Endometrium (tissue), 2 donors: Measurements from ENCODE around the gene FAM53A.
"Not testable (repeated sequence)": the region's sequence is repeated elsewhere in the genome, so short reads cannot be mapped to it uniquely, and the experiment has no call there.

ENCODE experiments used
- FAIRE-seq: peaks from 2 replicates; lab custom pipeline; 2012; peaks lifted over from hg19 to GRCh38; lab: Jason Lieb, UNC
- donor health status: control.
- donor health status: control.

FAM53A gene

GRCh38 chr4:1622956-1623355, 61.2 kb downstream of the FAM53A start:
- FAIRE-seq: no peak

GRCh38 chr4:1622238-1622637, 61.9 kb downstream of the FAM53A start:
- FAIRE-seq: no peak

GRCh38 chr4:1621526-1621925, 62.6 kb downstream of the FAM53A start:
- no peak for FAIRE-seq

GRCh38 chr4:1619151-1619672, 64.9 kb downstream of the FAM53A start:
- no peak for FAIRE-seq

GRCh38 chr4:1618438-1618837, 65.7 kb downstream of the FAM53A start:
- FAIRE-seq: no peak

- no peak for FAIRE-seq
Measured at GRCh38 chr4:1616557-1616930, 67.6 kb downstream of the FAM53A start.

- no peak for FAIRE-seq
Measured at GRCh38 chr4:1615786-1616556, 68.1 kb downstream of the FAM53A start.

GRCh38 chr4:1614854-1615595, 69.1 kb downstream of the FAM53A start:
- FAIRE-seq: no peak

- FAIRE-seq: no peak
Measured at GRCh38 chr4:1614502-1614853, 69.6 kb downstream of the FAM53A start.

GRCh38 chr4:1614049-1614448, 70.1 kb downstream of the FAM53A start:
- FAIRE-seq: no peak

GRCh38 chr4:1613099-1613495, 71.0 kb downstream of the FAM53A start:
- FAIRE-seq: no peak

- no peak for FAIRE-seq
Measured at GRCh38 chr4:1612278-1613098, 71.6 kb downstream of the FAM53A start.

- no peak for FAIRE-seq
Measured at GRCh38 chr4:1611501-1611870, 72.6 kb downstream of the FAM53A start.

- no peak for FAIRE-seq
Measured at GRCh38 chr4:1610791-1611500, 73.2 kb downstream of the FAM53A start.

- no peak for FAIRE-seq
Measured at GRCh38 chr4:1609901-1610790, 74.0 kb downstream of the FAM53A start.

- FAIRE-seq: no peak
Measured at GRCh38 chr4:1608821-1609500, 75.2 kb downstream of the FAM53A start.

GRCh38 chr4:1608196-1608820, 75.8 kb downstream of the FAM53A start:
- no peak for FAIRE-seq

GRCh38 chr4:1607436-1608195, 76.5 kb downstream of the FAM53A start:
- FAIRE-seq: not testable (repeated sequence)

- no peak for FAIRE-seq
Measured at GRCh38 chr4:1604706-1605205, 79.4 kb downstream of the FAM53A start.
